Common myeloid progenitor, CD34-positive (primary cell): ENCODE results near the gene FAM117A.
A peak's percentile ranks its signal among the peaks of the same experiment; 100 is the strongest.

Experiments used
- CTCF ChIA-PET: fragments of 350-600 bp; sonication (Branson Sonifier 250); formaldehyde crosslinking; loops from one replicate; lab custom pipeline; 2021; ENCODE audit warnings: antibody characterized with exemption; lab: Charles Lee
- POLR2A ChIA-PET: fragments of 350-600 bp; sonication (Branson Sonifier 250); formaldehyde crosslinking; loops from one replicate; lab custom pipeline; 2021; ENCODE audit warnings: antibody characterized with exemption; lab: Charles Lee
- DNase-seq, 3 donors: peaks; one replicate each; pipeline versions ENCODE4 v3.0.0 to v3.0.0-alpha.2; 2013
- H3K27ac ChIP-seq, 2 experiments: 1 replicate in 1 of 2; 2 replicates in 1 of 2; pipeline ENCODE4 v1.7.0; 2013; ENCODE audit warnings: inconsistent platforms in 2 of 2, low read length in 2 of 2, mild to moderate bottlenecking in 2 of 2, low read depth in 1 of 2, moderate library complexity in 1 of 2; ENCODE audit not compliant: severe bottlenecking in 2 of 2, insufficient read depth in 1 of 2, poor library complexity in 1 of 2
- H3K27me3 ChIP-seq, 5 experiments: replicated peaks in 2 of 5; 1 replicate in 3 of 5; 2 replicates in 2 of 5; pipeline versions ENCODE4 v1.6.1 to v1.7.0; 2013; ENCODE audit warnings: low read length in 4 of 5, mild to moderate bottlenecking in 2 of 5, moderate library complexity in 2 of 5, inconsistent platforms in 1 of 5; ENCODE audit not compliant: insufficient read depth in 5 of 5, control insufficient read depth in 4 of 5
- H3K36me3 ChIP-seq, 4 experiments: 1 replicate in 2 of 4; 2 replicates in 2 of 4; pipeline versions ENCODE4 v1.6.1 to v1.7.0; 2013; ENCODE audit warnings: low read length in 3 of 4, control low read depth in 1 of 4, mild to moderate bottlenecking in 1 of 4; ENCODE audit not compliant: control insufficient read depth in 4 of 4, insufficient read depth in 4 of 4
- H3K4me1 ChIP-seq, 4 experiments: 1 replicate in 3 of 4; 2 replicates in 1 of 4; pipeline versions ENCODE4 v1.6.1 to v1.7.1; 2013; ENCODE audit warnings: low read length in 3 of 4, mild to moderate bottlenecking in 3 of 4, control low read depth in 1 of 4, inconsistent platforms in 1 of 4, moderate library complexity in 1 of 4; ENCODE audit not compliant: control insufficient read depth in 4 of 4, insufficient read depth in 4 of 4; ENCODE audit errors: control extremely low read depth in 1 of 4
- H3K4me3 ChIP-seq, 7 experiments: 1 replicate in 4 of 7; 2 replicates in 3 of 7; pipeline versions ENCODE4 v1.5.1 to v1.7.0; 2013; ENCODE audit warnings: mild to moderate bottlenecking in 7 of 7, low read length in 6 of 7, moderate library complexity in 6 of 7, inconsistent platforms in 2 of 7, low read depth in 2 of 7, control low read depth in 1 of 7; ENCODE audit not compliant: insufficient read depth in 4 of 7, control insufficient read depth in 1 of 7; ENCODE audit errors: extremely low read depth in 1 of 7
- H3K9me3 ChIP-seq, 5 experiments: 1 replicate in 4 of 5; 2 replicates in 1 of 5; pipeline versions ENCODE4 v1.6.1 to v1.7.1; 2013; ENCODE audit warnings: low read length in 4 of 5, mild to moderate bottlenecking in 2 of 5, inconsistent platforms in 1 of 5, low read depth in 1 of 5, moderate library complexity in 1 of 5; ENCODE audit not compliant: control insufficient read depth in 4 of 5, insufficient read depth in 2 of 5; ENCODE audit errors: control extremely low read depth in 1 of 5
- WGBS: methylation state at CpG from one replicate; pipeline ENCODE4 v1.1.5; 2013; ENCODE audit not compliant: insufficient coverage; 5-methylcytosine and 5-hydroxymethylcytosine counted together

FAM117A gene

GRCh38 chr17:49789243-49789578 is 25.3 kb upstream of the FAM117A start:
- WGBS: under 1% methylated on average over 11 of the region's 17 CpGs
- CTCF ChIA-PET: no interaction called here
- no peaks in the 10 kb centered on the region for H3K9me3 ChIP-seq
- H3K4me3 ChIP-seq: peak overlapping the region; percentile 55 to 99 (median 96)
- peaks cover 9 to 28% (median 23%) of the 10 kb centered on the region in 4 experiments for H3K4me1 ChIP-seq
- H3K27ac ChIP-seq: peak overlapping the region; percentile 20 to 59
- DNase-seq: no peak
- POLR2A ChIA-PET: interaction anchor here (0.6 to 3.0 kb wide), 7 partner anchors 26 to 66 kb away, joined by 3 to 40 read pairs (median 4); partner anchors contain the start of gene FAM117A
- H3K36me3 ChIP-seq: peaks cover 11 to 35% (median 21%) of the 10 kb centered on the region in 4 experiments
- H3K27me3 ChIP-seq: no peaks in the 10 kb centered on the region

- WGBS: 0% methylated on average over 53 of the region's 59 CpGs
- no peaks in the 10 kb centered on the region for H3K27me3 ChIP-seq
- H3K4me1 ChIP-seq: peaks cover 9 to 34% (median 23%) of the 10 kb centered on the region in 4 experiments
- ChIA-PET CTCF (interaction anchor here (0.6 to 4.4 kb wide), 2 partner anchors 12 to 72 kb away, joined by 3 to 18 read pairs; no protein-coding TSS in a partner anchor), POLR2A (interaction anchor here (0.6 to 3.0 kb wide), 12 partner anchors 12 to 149 kb away, joined by 3 to 40 read pairs (median 4); partner anchors contain the start of genes FAM117A and SLC35B1)
- H3K4me3 ChIP-seq: peak within 1 kb of the TSS; percentile 79 to 99 (median 96)
- H3K36me3 ChIP-seq: peaks cover 11 to 29% (median 16%) of the 10 kb centered on the region in 4 experiments
- peak within 1 kb of the TSS; percentile 97 to 98 for H3K27ac ChIP-seq
- no peaks in the 10 kb centered on the region for H3K9me3 ChIP-seq
- peak; percentile 100 for DNase-seq
Measured at GRCh38 chr17:49788478-49789242, 24.7 kb upstream of the FAM117A start, which contains the start of gene KAT7. KAT7 (plus strand) TSS chr17:49788681; CDS start chr17:49788835, 154 bp downstream.

- CTCF ChIA-PET: interaction anchor here (0.6 to 4.4 kb wide), 5 partner anchors 11 to 79 kb away, joined by 3 to 18 read pairs (median 3); no protein-coding TSS in a partner anchor
- DNase-seq: no peak
- POLR2A ChIA-PET: interaction anchor here (0.9 to 3.0 kb wide), 9 partner anchors 11 to 149 kb away, joined by 3 to 40 read pairs (median 4); partner anchors contain the start of genes FAM117A and SLC35B1
- no peaks in the 10 kb centered on the region for H3K27me3 ChIP-seq
- H3K36me3 ChIP-seq: peaks cover 7 to 24% (median 12%) of the 10 kb centered on the region in 4 experiments
- no peaks in the 10 kb centered on the region for H3K9me3 ChIP-seq
- H3K27ac ChIP-seq: peak overlapping the region; percentile 75 to 98
- peaks cover 9 to 41% (median 25%) of the 10 kb centered on the region in 4 experiments for H3K4me1 ChIP-seq
- WGBS: 2% methylated on average over 17 of the region's 17 CpGs
- peak overlapping the region; percentile 68 to 99 (median 87) for H3K4me3 ChIP-seq
Measured at GRCh38 chr17:49787884-49788477, 24.1 kb upstream of the FAM117A start.

GRCh38 chr17:49784636-49785035 is 20.7 kb upstream of the FAM117A start:
- DNase-seq: no peak
- peaks cover 9 to 45% (median 24%) of the 10 kb centered on the region in 4 experiments for H3K4me1 ChIP-seq
- ChIA-PET CTCF (interaction anchor here (1.3 to 4.4 kb wide), 5 partner anchors 8 to 217 kb away, joined by 3 to 18 read pairs (median 4); no protein-coding TSS in a partner anchor), POLR2A (interaction anchor here (1.3 to 1.5 kb wide), 2 partner anchors 14 to 20 kb away, joined by 3 read pairs; partner anchors contain the start of gene FAM117A)
- no peak overlapping the region for H3K27ac ChIP-seq
- H3K27me3 ChIP-seq: no peaks in the 10 kb centered on the region
- H3K9me3 ChIP-seq: no peaks in the 10 kb centered on the region
- WGBS: 100% methylated on average over 1 of the region's 1 CpG
- H3K4me3 ChIP-seq: no peak overlapping the region
- H3K36me3 ChIP-seq: no peaks in the 10 kb centered on the region

- ChIA-PET CTCF (interaction anchor here (0.7 to 1.8 kb wide), 5 partner anchors 10 to 214 kb away, joined by 3 to 5 read pairs (median 4); partner anchors contain the start of gene SLC35B1), POLR2A (interaction anchor here (1.3 to 1.8 kb wide), 2 partner anchors 14 to 20 kb away, joined by 3 to 12 read pairs; partner anchors contain the start of gene FAM117A)
- no peak overlapping the region for H3K4me3 ChIP-seq
- no peak overlapping the region for H3K27ac ChIP-seq
- no peaks in the 10 kb centered on the region for H3K9me3 ChIP-seq
- no peaks in the 10 kb centered on the region for H3K36me3 ChIP-seq
- DNase-seq: no peak
- peaks cover 9 to 49% (median 25%) of the 10 kb centered on the region in 4 experiments for H3K4me1 ChIP-seq
- H3K27me3 ChIP-seq: no peaks in the 10 kb centered on the region
Measured at GRCh38 chr17:49783791-49784190, 19.9 kb upstream of the FAM117A start.

GRCh38 chr17:49783071-49783715 is 19.3 kb upstream of the FAM117A start:
- no peak for DNase-seq
- ChIA-PET CTCF (interaction anchor here (0.7 to 1.8 kb wide), 5 partner anchors 10 to 214 kb away, joined by 3 to 5 read pairs (median 4); partner anchors contain the start of gene SLC35B1), POLR2A (interaction anchor here (0.6 to 1.8 kb wide), 2 partner anchors 20 to 87 kb away, joined by 3 to 12 read pairs; partner anchors contain the start of gene FAM117A)
- Histone ChIP-seq H3K36me3 (no peaks in the 10 kb centered on the region), H3K4me1 (peaks cover 9 to 49% (median 26%) of the 10 kb centered on the region in 4 experiments), H3K4me3 (no peak overlapping the region), H3K9me3 (no peaks in the 10 kb centered on the region), H3K27me3 (no peaks in the 10 kb centered on the region), H3K27ac (no peak overlapping the region)
- WGBS: 84% methylated on average over 2 of the region's 3 CpGs
